BLaER1 treated with 17β-estradiol and CSF1 and Interleukin-3, amounts not matched to agents 10 nM and 100 nM (cell line): ENCODE results near the gene AFMID.
"Not testable (repeated sequence)": the region's sequence is repeated elsewhere in the genome, so short reads cannot be mapped to it uniquely, and the experiment has no call there.

Experiments
- H3K27ac ChIP-seq, 11 experiments: shearing (Covaris generic); formaldehyde crosslinking; 2 replicates each; pipeline ENCODE4 v1.8.1; 2022
- H3K27me3 ChIP-seq, 11 experiments: shearing (Covaris generic); formaldehyde crosslinking; 2 replicates each; pipeline ENCODE4 v1.8.1; 2022
- H3K36me3 ChIP-seq, 11 experiments: shearing (Covaris generic); formaldehyde crosslinking; 2 replicates each; pipeline ENCODE4 v1.8.1; 2022
- H3K4me1 ChIP-seq, 10 experiments: shearing (Covaris generic); formaldehyde crosslinking; 2 replicates each; pipeline ENCODE4 v1.8.1; 2022
- H3K4me2 ChIP-seq, 11 experiments: shearing (Covaris generic); formaldehyde crosslinking; 2 replicates each; pipeline ENCODE4 v1.8.1; 2022
- H3K4me3 ChIP-seq, 10 experiments: shearing (Covaris generic); formaldehyde crosslinking; 2 replicates each; pipeline ENCODE4 v1.8.1; 2022
- H3K9ac ChIP-seq, 11 experiments: shearing (Covaris generic); formaldehyde crosslinking; 2 replicates each; pipeline ENCODE4 v1.8.1; 2022
- H3K9me3 ChIP-seq, 11 experiments: shearing (Covaris generic); formaldehyde crosslinking; replicated peaks in 1 of 11; 2 replicates each; pipeline ENCODE4 v1.8.1; 2022
- H4K20me1 ChIP-seq, 11 experiments: shearing (Covaris generic); formaldehyde crosslinking; 2 replicates each; pipeline ENCODE4 v1.8.1; 2022
- Cebpa-rat ChIP-seq, 11 experiments: shearing (Covaris generic); IDR thresholded peaks; 2 replicates each; pipeline ENCODE4 v1.8.1; 2022

AFMID gene, protein sequence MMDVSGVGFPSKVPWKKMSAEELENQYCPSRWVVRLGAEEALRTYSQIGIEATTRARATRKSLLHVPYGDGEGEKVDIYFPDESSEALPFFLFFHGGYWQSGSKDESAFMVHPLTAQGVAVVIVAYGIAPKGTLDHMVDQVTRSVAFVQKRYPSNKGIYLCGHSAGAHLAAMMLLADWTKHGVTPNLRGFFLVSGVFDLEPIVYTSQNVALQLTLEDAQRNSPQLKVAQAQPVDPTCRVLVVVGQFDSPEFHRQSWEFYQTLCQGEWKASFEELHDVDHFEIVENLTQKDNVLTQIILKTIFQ

DNA sequence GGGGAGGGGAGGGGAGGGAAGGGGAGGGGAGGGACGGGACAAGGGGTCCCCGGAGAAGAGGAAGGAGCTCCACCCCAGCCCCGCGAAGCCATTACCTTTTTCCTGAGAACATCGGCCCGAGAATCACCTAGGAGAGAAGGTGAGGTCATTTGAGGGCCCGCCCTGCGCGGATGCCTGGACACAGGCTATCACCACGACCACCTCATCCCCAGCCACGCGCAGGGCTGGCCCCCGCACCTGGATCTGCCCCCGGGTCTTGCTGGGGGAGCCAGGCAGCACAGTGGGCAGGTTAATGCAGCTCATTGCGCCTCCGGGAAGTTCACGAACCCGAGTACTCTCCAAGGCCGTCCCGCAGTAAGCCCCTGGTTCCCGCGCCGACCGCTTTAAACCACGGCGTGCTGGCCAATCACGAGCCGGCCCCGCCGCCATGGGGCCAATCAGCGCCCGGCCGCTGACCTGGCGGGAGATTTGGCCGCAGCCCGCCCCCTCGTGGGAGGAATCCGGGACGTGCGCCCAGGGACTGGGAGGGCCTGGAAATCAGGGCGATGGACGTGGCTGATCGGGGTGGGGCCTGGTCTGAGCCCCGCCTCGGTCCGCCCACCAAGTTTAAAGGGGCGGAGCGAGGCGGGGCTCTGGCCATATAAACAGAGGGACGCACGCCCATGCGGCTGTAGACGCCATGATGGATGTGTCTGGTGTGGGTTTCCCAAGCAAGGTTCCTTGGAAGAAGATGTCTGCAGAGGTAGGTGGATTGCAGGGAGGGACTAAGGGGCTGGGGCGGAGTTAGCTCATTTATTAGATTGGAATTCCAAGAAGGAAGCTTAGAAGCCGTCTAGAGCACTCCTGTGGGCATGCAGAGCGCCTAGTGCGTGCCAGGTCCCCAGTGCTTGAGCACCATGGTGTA is at the start of gene AFMID, which contains the start of gene TK1:
TSS of gene AFMID (plus strand) at position 671 of the 904 bp plus-strand sequence. CDS start at position 680, 9 bp downstream.
TSS of gene TK1 (minus strand) at position 361 of the 904 bp plus-strand sequence. CDS start at position 303, 58 bp downstream.
- Histone ChIP-seq H3K4me1 (peaks cover 56 to 87% (median 76%) of the 10 kb centered on the region in 10 experiments), H3K4me3 (peak within 1 kb of the TSS; percentile 49 to 78 (median 70)), H3K36me3 (peaks cover 15 to 67% (median 50%) of the 10 kb centered on the region in 11 experiments; a peak in 21 of 22 replicates), H3K27me3 (no peaks in the 10 kb centered on the region), H3K9me3 (no peaks in the 10 kb centered on the region), H3K9ac (peak within 1 kb of the TSS; percentile 65 to 92 (median 87); a peak in 20 of 22 replicates), H3K27ac (peak within 1 kb of the TSS in 10 of 11 experiments; percentile 46 to 93 (median 87); a peak in 19 of 22 replicates), H3K4me2 (peak within 1 kb of the TSS; percentile 86 to 99 (median 93)), H4K20me1 (peaks cover 0 to 39% (median 14%) of the 10 kb centered on the region in 11 experiments; a peak in 12 of 22 replicates)
- TF ChIP-seq Cebpa-rat (IDR thresholded peaks at IDR 0.05), result no peak

DNA sequence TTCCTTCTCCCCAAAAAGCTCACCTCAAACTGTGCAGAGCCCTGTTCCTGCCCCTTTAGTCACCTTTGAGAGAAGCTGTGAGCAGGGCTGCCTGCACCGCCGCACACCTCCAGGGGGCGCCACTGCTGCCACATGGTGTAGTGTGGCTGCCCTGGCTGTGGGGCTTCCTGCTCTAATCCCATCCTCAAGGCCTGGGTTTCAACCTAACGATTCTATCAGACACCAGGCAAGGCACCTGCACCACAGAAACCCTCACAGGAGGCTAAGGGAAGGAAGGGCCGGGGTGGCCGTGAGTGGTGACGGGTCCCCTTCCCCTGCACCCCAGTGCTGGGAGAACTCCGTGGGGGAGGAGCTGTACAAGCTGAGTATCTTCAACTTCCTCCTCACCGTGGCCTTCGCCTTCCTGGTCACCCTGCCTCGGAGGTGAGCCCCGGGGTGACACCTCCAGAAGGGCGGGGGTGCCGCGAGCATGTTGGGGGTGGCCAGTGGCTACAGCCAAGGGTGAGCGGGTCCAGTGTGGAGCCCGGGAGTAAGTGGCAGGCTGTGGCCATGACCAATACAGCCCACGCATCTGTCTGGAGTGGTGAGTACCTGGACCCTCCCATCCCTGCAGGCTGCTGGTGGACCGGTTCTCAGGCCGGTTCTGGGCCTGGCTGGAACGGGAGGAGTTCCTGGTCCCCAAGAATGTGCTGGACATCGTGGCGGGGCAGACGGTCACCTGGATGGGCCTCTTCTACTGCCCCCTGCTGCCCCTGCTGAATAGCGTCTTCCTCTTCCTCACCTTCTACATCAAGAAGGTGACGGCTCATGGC is 49.6 kb upstream of the AFMID start:
- peaks cover 0 to 93% (median 45%) of the 10 kb centered on the region in 11 experiments; a peak in 18 of 22 replicates for H4K20me1 ChIP-seq
- no peaks in the 10 kb centered on the region for H3K27me3 ChIP-seq
- H3K27ac ChIP-seq, result peak overlapping the region in 3 of 11 experiments; percentile 14 to 38 (median 21); a peak in 2 of 22 replicates
- H3K9ac ChIP-seq, result peak overlapping the region in 1 of 11 experiments; percentile 41; a peak in 2 of 22 replicates
- no peak overlapping the region for H3K4me3 ChIP-seq
- peaks cover 78 to 100% (median 91%) of the 10 kb centered on the region in 10 experiments for H3K4me1 ChIP-seq
- H3K9me3 ChIP-seq, result no peaks in the 10 kb centered on the region
- no peak for TF ChIP-seq Cebpa-rat (IDR thresholded peaks at IDR 0.05)
- H3K4me2 ChIP-seq, result peak overlapping the region; percentile 11 to 94 (median 52); a peak in 20 of 22 replicates
- peaks cover 9 to 67% (median 28%) of the 10 kb centered on the region in 11 experiments; a peak in 21 of 22 replicates for H3K36me3 ChIP-seq

DNA sequence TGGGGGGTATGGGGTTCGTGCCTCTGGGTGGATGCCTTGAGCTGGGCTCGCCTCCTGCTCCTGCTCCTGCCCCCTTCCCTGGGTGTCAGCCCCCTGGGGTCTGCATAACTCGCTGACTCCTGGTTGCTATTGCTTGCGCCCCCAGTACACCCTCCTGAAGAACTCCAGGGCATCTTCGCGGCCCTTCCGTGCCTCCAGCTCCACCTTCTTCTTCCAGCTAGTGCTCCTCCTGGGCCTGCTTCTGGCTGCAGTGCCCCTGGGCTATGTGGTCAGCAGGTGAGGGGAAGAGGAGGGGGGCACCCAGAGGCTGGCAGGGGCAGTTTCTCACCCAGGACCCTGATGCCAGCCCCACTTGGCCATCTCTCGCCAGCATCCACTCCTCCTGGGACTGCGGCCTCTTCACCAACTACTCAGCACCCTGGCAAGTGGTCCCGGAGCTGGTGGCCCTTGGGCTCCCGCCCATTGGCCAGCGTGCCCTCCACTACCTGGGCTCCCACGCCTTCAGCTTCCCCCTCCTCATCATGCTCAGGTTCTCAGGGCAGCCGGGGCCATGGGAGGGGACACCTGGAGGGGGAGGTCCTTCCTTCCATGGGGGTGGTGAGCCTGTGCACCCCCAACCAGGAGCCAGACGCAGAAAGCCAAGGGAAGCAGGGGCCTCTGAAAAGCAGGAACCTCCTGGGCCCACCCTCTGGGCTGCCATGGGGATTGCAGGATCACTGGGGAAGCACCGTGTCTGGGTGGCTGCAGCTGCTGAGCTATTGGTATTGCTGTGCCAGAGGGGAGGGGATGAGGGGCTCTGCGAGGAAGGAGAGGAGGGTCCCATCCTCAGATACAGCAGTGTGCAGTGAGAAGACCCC is 48.7 kb upstream of the AFMID start:
- H3K4me2 ChIP-seq, result peak overlapping the region; percentile 11 to 94 (median 52)

DNA sequence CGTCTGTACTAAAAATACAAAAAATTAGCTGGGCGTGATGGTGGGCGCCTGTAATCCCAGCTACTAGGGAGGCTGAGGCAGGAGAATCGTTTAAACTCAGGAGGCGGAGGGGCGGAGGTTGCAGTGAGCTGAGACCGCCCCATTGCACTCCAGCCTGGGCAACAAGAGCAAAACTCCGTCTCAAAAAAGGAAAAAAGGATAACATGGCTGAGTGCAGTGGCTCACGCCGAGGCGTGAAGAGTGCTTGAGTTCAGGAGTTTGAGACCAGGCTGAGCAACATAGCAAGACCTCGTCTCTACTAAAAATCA is 47.3 kb upstream of the AFMID start:
- Histone ChIP-seq H3K36me3 (peaks cover 5 to 48% (median 23%) of the 10 kb centered on the region in 11 experiments; a peak in 21 of 22 replicates), H3K4me1 (peaks cover 63 to 100% (median 86%) of the 10 kb centered on the region in 10 experiments), H3K4me2 (peak overlapping the region in 9 of 11 experiments; percentile 3 to 55 (median 31); a peak in 11 of 22 replicates), H3K27ac (peak overlapping the region in 1 of 11 experiments; percentile 15; a peak in 2 of 22 replicates), H4K20me1 (peaks cover 0 to 89% (median 24%) of the 10 kb centered on the region in 11 experiments; a peak in 17 of 22 replicates)
- H3K9me3 ChIP-seq, H3K9ac ChIP-seq, H3K27me3 ChIP-seq, H3K4me3 ChIP-seq: not testable (repeated sequence)

More for the DNA sequence above, 48.7 kb upstream of the AFMID start:
- H3K9ac ChIP-seq, result peak overlapping the region in 4 of 11 experiments; percentile 9 to 37 (median 17); a peak in 2 of 22 replicates
- peaks cover 9 to 61% (median 28%) of the 10 kb centered on the region in 11 experiments; a peak in 21 of 22 replicates for H3K36me3 ChIP-seq
- H4K20me1 ChIP-seq, result peaks cover 0 to 91% (median 38%) of the 10 kb centered on the region in 11 experiments; a peak in 18 of 22 replicates
- H3K27ac ChIP-seq, result peak overlapping the region in 5 of 11 experiments; percentile 19 to 30 (median 22); a peak in 4 of 22 replicates
- no peaks in the 10 kb centered on the region for H3K9me3 ChIP-seq
- H3K4me3 ChIP-seq, result no peak overlapping the region
- no peak for TF ChIP-seq Cebpa-rat (IDR thresholded peaks at IDR 0.05)
- peaks cover 69 to 100% (median 86%) of the 10 kb centered on the region in 10 experiments for H3K4me1 ChIP-seq
- no peaks in the 10 kb centered on the region for H3K27me3 ChIP-seq

DNA sequence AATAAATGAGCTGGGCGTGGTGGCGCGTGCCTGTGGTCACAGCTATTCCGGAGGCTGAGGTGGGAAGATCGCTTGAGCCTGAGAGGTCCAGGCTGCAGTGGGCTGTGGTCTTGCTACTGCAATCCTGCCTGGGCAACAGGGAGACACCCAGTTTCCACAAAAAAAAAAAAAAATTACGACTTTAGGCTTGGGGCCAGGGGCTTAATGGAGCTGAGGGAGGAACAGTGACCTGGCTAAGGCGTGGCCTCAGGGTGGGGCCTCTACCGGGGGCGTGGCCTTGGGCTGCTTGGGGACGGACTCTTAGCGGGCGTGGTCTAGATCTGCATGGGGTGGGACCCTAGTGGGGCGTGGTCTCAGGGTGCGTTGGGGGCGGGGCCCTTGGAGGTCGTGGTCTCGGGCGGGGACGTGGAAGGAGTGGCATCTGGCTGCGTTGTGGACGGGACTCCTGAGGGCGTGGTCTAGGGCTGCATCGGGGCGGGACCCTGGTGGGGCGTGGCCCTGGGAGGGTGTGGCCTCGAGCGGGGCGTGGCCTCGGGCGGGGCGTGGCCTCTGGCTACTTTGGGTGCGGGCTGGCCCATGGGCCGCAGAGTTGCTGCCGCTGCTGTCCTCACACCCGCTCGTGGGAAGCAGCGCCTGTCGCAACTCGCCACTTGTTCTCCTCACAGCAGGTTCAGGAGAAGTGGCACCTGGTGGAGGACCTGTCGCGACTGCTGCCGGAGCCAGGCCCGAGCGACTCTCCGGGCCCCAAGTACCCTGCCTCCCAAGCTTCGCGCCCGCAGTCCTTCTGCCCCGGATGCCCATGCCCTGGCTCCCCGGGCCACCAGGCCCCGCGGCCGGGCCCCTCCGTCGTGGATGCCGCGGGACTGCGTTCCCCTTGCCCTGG is 46.8 kb upstream of the AFMID start:
- H3K4me1 ChIP-seq, result peaks cover 64 to 100% (median 85%) of the 10 kb centered on the region in 10 experiments
- H3K9me3 ChIP-seq, result no peaks in the 10 kb centered on the region
- H3K36me3 ChIP-seq, result peaks cover 0 to 42% (median 17%) of the 10 kb centered on the region in 11 experiments; a peak in 18 of 22 replicates
- H3K27ac ChIP-seq, result peak overlapping the region in 9 of 11 experiments; percentile 22 to 66 (median 49); a peak in 13 of 22 replicates
- TF ChIP-seq Cebpa-rat (IDR thresholded peaks at IDR 0.05), result no peak
- peaks cover 0 to 83% (median 18%) of the 10 kb centered on the region in 11 experiments; a peak in 14 of 22 replicates for H4K20me1 ChIP-seq
- H3K4me2 ChIP-seq, result peak overlapping the region; percentile 49 to 92 (median 69)
- H3K27me3 ChIP-seq, result no peaks in the 10 kb centered on the region
- no peak overlapping the region for H3K4me3 ChIP-seq
- peak overlapping the region in 3 of 11 experiments; percentile 31 to 61 (median 59); a peak in 6 of 22 replicates for H3K9ac ChIP-seq

DNA sequence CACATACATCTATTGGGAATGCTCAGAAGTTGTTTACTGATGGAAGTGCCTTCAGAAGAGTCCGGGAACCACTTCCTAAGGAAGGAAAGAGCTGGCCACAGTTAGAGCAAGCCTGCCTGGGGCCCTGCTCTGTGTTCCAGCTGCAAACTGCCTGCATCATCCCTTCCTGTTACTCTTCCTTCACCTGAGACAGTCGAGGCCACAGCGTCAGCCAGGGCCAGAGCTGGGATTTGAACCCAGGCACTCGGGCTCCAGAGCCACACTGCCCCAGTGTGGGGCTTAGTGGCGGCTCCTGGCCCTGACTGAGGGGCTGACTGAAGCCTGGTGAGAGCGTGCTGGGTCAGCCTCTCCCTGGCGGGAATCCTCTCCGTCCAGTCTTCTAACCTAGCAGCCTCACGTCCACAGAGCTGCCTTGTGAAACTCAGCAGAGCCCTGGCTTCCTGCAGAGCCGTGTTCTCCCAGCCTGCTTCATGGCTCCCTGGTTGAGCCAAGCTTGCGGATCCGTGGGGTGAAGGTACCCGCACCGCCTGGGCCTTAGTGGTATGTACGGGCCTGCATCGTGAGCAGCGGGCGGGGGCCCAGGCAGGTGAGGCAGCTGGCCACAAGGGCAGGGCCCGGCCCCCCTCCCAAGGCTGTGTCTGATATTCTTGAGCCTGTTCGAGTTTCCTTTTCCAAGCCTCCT is 45.6 kb upstream of the AFMID start:
- Histone ChIP-seq H3K36me3 (peaks cover 0 to 30% (median 5%) of the 10 kb centered on the region in 11 experiments; a peak in 12 of 22 replicates), H3K4me1 (peaks cover 64 to 96% (median 77%) of the 10 kb centered on the region in 10 experiments), H3K27me3 (no peaks in the 10 kb centered on the region), H3K4me2 (peak overlapping the region; percentile 55 to 92 (median 71)), H4K20me1 (peaks cover 0 to 71% (median 18%) of the 10 kb centered on the region in 11 experiments; a peak in 14 of 22 replicates), H3K27ac (peak overlapping the region in 10 of 11 experiments; percentile 18 to 66 (median 50); a peak in 15 of 22 replicates), H3K9me3 (no peaks in the 10 kb centered on the region), H3K4me3 (0 out of 20 replicates have a peak overlapping the region, but pooled peaks of 1 of the 10 experiments have one; percentile 35), H3K9ac (peak overlapping the region in 10 of 11 experiments; percentile 6 to 61 (median 54); a peak in 16 of 22 replicates)
- TF ChIP-seq Cebpa-rat (IDR thresholded peaks at IDR 0.05), result no peak
